ENCODE results near the gene LIPC. TPM values are rescaled to one million over a fixed set of nuclear protein-coding genes. Genes with fewer than 3 reads are reported as not detected.

LIPC gene
- polyA plus RNA-seq, 1 donor (not counting 4 experiments of a cell fraction or from before 2014, with no cell fraction given), result not detected

DNA sequence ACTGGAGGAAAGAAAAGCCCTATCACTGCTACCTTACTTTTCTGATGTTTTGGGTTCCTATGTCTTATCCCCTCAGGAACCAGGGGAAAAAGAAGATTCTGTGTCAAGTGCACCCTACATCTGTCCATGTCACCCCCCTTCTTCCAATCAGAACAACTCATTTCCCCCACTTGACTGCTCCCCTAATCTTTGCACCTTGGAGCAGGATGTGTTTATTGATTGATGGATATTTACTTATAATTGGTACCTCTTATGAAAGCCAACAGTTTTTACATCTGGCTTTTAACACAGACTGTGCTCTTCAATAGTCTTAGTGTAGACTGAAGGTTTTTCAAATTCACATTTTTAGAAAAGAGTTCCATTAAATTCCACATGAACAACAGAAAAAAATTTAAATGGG lies 33.3 kb downstream of the LIPC start:
- Histone ChIP-seq H2AFZ (ENCODE audit: control insufficient read depth, low read length) (no peak overlapping the region), H3K4me3 (ENCODE audit: control insufficient read depth in 2 of 3, extremely low read depth in 1 of 3, insufficient read depth in 2 of 3, low read depth in 1 of 3, low read length in 3 of 3) (no peak overlapping the region), H3K79me2 (ENCODE audit: control insufficient read depth, insufficient read depth, low read length) (peaks cover 6% of the 10 kb centered on the region), H4K20me1 (ENCODE audit: control insufficient read depth, extremely low read depth, insufficient read depth, low read length) (no peaks in the 10 kb centered on the region), H3K36me3 (ENCODE audit: control insufficient read depth in 2 of 2, extremely low read depth in 1 of 2, insufficient read depth in 2 of 2, low read length in 2 of 2) (peaks cover 0 to 3% of the 10 kb centered on the region in 2 experiments), H3K4me1 (ENCODE audit: control insufficient read depth, extremely low read depth, insufficient read depth, low read length) (peaks cover 24% of the 10 kb centered on the region), H3K4me2 (ENCODE audit: control insufficient read depth, extremely low read depth, insufficient read depth, low read depth, low read length) (no peak overlapping the region), H3K9ac (ENCODE audit: control insufficient read depth, extremely low read depth, insufficient read depth, low read length) (no peak overlapping the region), H3K27ac (ENCODE audit: control insufficient read depth, insufficient read depth, low read length) (no peak overlapping the region), H3K9me1 (ENCODE audit: control insufficient read depth, extremely low read depth, insufficient read depth, low read length) (no peaks in the 10 kb centered on the region), H3K9me3 (ENCODE audit: control insufficient read depth, low read depth, low read length) (no peaks in the 10 kb centered on the region), H3K27me3 (ENCODE audit: control insufficient read depth, extremely low read depth, insufficient read depth, low read length) (no peaks in the 10 kb centered on the region)
- DNase-seq (ENCODE audit: low read depth, low spot score) (no peak), FAIRE-seq (no peak)
- dilution Hi-C loops (cut with MboI; ENCODE audit: extremely low pct_ligation_motif_present, low sequenced_read_pairs), result no loop called here
- TF ChIP-seq, protein P1, sequence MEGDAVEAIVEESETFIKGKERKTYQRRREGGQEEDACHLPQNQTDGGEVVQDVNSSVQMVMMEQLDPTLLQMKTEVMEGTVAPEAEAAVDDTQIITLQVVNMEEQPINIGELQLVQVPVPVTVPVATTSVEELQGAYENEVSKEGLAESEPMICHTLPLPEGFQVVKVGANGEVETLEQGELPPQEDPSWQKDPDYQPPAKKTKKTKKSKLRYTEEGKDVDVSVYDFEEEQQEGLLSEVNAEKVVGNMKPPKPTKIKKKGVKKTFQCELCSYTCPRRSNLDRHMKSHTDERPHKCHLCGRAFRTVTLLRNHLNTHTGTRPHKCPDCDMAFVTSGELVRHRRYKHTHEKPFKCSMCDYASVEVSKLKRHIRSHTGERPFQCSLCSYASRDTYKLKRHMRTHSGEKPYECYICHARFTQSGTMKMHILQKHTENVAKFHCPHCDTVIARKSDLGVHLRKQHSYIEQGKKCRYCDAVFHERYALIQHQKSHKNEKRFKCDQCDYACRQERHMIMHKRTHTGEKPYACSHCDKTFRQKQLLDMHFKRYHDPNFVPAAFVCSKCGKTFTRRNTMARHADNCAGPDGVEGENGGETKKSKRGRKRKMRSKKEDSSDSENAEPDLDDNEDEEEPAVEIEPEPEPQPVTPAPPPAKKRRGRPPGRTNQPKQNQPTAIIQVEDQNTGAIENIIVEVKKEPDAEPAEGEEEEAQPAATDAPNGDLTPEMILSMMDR (optimal IDR thresholded peaks at IDR 0.05 in 1 of 3, IDR thresholded peaks at IDR 0.05 in 1 of 3, conservative IDR thresholded peaks at IDR 0.05 in 1 of 3; ENCODE audit: extremely low read depth in 1 of 3, insufficient read depth in 2 of 3, low read length in 3 of 3), result no peak
- TF ChIP-seq EZH2 (IDR thresholded peaks at IDR 0.05; ENCODE audit: low read length), result no peak

DNA sequence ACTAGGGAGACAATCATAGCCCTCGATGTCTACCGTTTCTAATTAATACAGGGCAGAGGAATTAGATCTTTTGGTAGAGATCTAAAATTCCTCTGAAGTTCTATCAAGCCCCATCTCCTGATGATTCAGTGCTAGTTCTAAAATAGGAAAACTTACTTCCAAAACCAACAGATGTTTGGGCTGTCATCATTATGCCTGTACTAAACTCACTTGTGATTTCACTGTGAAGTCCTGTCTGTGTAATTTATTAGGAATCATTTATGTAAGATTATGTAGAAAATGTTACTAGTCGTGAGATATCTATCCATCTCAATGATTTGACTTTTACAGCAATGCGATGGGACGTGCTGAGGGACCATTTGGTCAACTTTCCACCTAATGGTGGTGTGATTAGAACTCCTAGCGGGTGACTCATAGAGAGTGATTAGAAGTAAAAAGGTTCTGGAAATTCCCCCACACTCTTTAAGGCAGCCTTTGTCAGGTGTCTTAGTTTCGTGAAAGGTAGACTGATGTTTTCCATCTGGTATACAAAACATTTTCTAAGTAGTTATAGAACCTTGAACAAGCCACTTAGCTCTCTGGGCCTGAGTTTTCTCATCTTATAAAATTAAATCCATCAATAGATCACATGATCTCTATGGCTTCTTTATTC lies 34.2 kb downstream of the LIPC start:
- no peak for FAIRE-seq
- H3K4me1 ChIP-seq (ENCODE audit: control insufficient read depth, extremely low read depth, insufficient read depth, low read length), result peaks cover 30% of the 10 kb centered on the region
- peaks cover 0 to 3% of the 10 kb centered on the region in 2 experiments for H3K36me3 ChIP-seq (ENCODE audit: control insufficient read depth in 2 of 2, extremely low read depth in 1 of 2, insufficient read depth in 2 of 2, low read length in 2 of 2)
- no peak overlapping the region for H3K4me2 ChIP-seq (ENCODE audit: control insufficient read depth, extremely low read depth, insufficient read depth, low read depth, low read length)
- no peak overlapping the region for H3K9ac ChIP-seq (ENCODE audit: control insufficient read depth, extremely low read depth, insufficient read depth, low read length)
- peaks cover 6% of the 10 kb centered on the region for H3K79me2 ChIP-seq (ENCODE audit: control insufficient read depth, insufficient read depth, low read length)
- TF ChIP-seq EZH2 (IDR thresholded peaks at IDR 0.05; ENCODE audit: low read length), result no peak
- TF ChIP-seq, protein P1 (optimal IDR thresholded peaks at IDR 0.05 in 1 of 3, IDR thresholded peaks at IDR 0.05 in 1 of 3, conservative IDR thresholded peaks at IDR 0.05 in 1 of 3; ENCODE audit: extremely low read depth in 1 of 3, insufficient read depth in 2 of 3, low read length in 3 of 3), result no peak
- H3K27me3 ChIP-seq (ENCODE audit: control insufficient read depth, extremely low read depth, insufficient read depth, low read length), result no peaks in the 10 kb centered on the region
- H4K20me1 ChIP-seq (ENCODE audit: control insufficient read depth, extremely low read depth, insufficient read depth, low read length), result no peaks in the 10 kb centered on the region
- H3K9me1 ChIP-seq (ENCODE audit: control insufficient read depth, extremely low read depth, insufficient read depth, low read length), result no peaks in the 10 kb centered on the region
- no peak for DNase-seq (ENCODE audit: low read depth, low spot score)
- no peaks in the 10 kb centered on the region for H3K9me3 ChIP-seq (ENCODE audit: control insufficient read depth, low read depth, low read length)
- no peak overlapping the region for H3K4me3 ChIP-seq (ENCODE audit: control insufficient read depth in 2 of 3, extremely low read depth in 1 of 3, insufficient read depth in 2 of 3, low read depth in 1 of 3, low read length in 3 of 3)
- no peak overlapping the region for H3K27ac ChIP-seq (ENCODE audit: control insufficient read depth, insufficient read depth, low read length)
- dilution Hi-C loops (cut with MboI; ENCODE audit: extremely low pct_ligation_motif_present, low sequenced_read_pairs), result no loop called here
- no peak overlapping the region for H2AFZ ChIP-seq (ENCODE audit: control insufficient read depth, low read length)
